ENCODE data around the gene SLC29A2.
"Not testable (repeated sequence)": the region's sequence is repeated elsewhere in the genome, so short reads cannot be mapped to it uniquely, and the experiment has no call there.

SLC29A2 gene

DNA sequence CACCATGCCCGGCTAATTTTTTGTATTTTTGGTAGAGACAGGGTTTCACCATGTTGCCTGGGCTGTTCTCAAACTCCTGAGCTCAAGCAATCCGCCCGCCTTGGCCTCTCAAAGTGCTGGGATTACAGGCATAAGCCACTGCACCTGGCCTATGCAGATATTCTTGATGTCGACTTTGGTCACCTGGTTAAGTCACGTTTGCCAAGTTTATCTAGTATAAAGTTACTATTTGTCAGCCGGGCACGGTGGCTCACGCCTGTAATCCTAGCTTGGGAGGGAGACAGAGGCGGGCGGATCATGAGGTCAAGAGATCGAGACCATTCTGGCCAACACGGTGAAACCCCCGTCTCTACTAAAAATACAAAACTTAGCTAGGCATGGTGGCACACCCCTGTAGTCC is 12.8 kb upstream of the SLC29A2 start:
- not testable (repeated sequence) for DNase-seq

DNA sequence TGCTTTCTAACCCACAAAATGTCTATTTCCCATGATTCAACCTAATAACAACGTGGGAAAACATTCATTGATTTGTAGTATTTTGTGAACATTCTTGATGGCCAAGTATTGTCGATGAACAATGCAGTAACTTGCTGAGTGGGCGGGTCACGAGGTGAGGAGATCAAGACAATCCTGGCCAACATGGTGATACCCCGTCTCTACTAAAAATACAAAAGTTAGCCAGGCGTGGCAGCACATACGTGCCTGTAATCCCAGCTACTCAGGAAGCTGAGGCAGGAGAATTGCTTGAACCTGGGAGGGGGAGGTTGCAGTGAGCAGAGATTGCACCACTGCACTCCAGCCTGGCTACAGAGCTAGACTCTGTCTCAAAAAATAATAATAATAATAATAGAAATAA is 8.7 kb upstream of the SLC29A2 start:
- not testable (repeated sequence) for DNase-seq

DNA sequence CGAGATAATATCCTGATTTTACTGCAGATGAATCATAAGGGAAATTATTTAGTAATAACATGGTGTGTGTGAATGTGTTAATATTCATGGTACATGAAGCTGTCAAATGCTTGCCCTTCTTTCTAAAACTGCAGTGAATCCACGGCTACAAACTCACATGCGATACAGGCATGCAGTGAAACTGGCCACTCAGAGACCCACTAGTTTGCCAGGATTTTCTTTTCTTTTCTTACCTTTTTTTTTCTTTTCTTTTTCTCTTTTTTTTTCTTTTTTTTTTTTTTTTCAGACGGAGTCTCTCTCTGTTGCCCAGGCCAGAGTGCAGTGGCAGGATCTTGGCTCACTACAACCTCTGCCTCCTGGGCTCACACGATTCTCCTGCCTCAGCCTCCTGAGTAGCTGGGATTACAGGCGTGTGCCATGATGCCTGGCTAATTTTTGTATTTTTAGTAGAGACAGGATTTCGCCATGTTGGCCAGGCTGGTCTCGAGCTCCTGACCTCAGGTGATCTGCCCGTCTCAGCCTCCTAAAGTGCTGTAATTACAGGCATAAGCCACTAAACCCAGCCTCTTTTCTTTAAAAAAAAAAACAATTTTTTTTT is 2.2 kb upstream of the SLC29A2 start:
- not testable (repeated sequence) for DNase-seq

DNA sequence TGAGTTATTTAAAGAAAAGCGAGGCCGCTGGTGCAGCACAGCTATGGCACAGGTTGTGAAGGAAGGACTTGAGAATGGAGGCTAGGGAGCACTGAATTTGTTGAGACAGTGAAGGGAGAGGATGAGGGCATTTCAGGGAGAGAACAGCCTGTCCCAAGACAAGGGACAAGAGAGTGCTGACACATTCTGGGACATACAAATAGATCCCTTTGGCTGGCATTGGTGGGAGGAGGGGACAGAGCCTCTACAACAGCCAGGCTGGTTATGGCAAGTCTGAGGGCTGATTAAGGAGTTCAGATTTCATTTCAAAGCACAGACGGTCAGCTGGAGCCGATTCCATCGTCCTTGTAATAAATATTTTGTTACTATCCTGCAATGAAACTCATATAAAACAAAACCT is 1.7 kb upstream of the SLC29A2 start:
- DNase-seq: no peak

DNA sequence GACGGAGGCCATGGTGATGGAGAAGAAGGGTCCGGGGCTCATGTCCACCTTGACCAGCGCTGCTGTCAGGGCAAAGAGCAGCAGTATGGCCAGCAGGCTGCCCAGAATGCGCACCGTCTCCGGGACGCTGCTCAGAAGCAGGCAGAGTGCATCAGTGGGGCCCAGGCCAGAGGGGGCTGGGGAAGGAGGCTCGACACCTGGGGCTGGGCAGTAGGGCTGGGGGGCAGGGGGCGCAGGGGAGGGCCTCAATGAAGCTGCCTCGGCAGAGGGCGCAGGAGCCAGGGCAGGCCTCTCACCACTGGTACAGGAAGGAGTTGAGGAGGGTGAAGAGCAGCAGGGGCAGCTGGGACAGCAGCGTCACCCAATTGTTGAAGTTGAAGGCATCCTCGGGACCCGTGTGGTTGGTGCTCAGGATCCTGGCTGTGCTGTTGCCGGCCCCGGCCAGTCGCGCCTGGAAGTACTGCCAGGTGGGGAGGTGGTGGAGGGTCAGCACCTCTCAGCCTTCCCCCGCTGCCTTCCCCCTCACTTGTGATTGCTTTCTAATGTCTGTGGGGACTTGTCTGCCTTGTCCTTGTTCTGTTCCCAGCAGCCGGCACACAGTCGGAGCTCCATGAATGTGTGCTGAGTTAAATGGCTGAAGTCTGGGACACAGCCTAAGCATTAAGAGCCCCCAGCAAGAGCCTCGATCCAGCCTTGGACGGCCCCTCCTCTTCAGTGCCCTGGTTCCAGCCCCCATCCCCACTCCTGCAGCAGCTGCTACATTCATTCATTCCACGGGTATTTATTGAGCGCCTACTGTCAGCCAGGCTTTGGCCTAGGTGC is 2.3 kb downstream of the SLC29A2 start:
- DNase-seq: no peak

DNA sequence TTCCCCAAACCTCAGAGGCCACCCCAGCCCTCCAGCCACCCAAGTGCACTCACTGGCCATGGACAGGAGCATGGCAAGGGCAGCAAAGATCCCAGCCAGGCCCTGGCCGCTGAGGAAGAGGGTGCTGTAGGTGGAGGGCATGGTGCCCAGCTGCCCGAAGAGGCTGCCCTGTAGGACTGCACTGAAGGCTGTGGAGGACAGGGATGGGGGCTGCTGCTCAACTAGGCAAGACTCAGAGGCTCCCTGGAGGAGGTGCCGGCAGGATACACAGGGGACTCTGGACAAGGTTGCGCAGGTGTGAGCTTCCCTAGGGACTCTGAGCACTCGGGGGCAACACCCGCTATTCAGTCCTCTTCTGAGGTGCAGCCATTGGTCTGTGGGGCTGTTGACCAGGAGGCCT is 3.1 kb downstream of the SLC29A2 start:
- DNase-seq: no peak

DNA sequence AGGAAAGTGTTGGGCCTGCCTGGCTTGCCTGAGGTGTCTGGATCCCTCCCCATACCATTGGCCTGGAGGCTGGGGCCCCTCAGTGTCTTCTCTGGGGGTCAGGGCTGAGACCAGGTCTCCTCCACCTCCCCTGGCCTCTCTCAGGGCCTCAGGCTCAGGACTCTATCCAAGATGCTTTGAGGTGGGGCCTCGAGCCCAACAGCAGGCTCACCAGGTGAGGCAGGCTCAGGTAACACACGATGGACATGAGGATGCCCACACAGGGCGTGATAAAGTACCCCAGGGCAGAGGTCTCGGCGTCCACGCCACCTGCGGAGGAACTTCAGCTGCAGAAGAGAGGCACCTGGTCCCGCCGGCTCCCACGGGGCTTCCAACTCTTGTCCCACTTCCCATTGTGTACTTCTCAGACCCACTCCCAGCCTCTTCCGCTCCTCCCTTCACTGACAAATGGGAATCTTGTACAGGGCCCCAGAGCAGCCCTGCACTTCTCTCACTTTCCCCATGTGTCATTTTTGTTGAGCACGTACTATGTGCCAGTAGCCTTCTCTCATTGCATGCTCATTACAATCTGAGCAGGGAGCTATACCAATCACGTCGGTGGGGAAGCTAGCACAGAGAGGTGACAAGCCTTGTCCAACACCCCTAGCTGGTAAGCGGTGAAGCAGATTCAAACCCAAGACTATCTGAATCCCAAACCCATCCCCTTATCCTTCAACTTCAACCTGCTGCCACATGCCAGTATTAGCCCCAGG is 3.8 kb downstream of the SLC29A2 start:
- no peak for DNase-seq

DNA sequence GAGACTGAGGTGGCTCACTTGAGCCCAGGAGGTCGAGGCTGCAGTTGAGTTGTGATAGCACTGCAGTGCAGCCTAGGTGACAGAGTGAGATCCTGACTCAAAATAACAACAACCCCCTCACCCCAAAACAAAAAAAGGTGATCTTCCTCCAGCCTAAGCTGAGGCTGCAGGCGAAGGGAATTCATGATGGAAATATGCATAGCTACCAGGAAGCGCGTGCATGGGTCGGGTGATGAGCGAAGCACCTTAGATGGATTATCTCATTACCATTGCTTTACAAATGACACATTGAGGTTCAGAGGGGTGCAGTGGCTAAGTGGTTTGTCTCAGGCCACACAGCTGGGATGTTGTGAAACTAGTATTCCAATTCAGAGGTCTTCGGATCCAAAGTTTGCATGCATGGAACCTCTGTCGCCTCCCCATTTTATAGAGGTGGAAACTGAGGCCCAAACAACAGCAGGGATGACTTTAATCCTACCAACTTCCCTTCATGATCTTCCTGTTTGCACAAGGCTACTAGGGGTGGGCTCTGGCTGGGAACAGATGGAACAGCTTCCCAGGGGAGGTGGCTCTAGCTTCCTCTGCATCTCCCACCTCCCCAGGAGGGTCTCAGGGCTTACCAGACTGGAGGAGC is 4.6 kb downstream of the SLC29A2 start:
- no peak for DNase-seq

DNA sequence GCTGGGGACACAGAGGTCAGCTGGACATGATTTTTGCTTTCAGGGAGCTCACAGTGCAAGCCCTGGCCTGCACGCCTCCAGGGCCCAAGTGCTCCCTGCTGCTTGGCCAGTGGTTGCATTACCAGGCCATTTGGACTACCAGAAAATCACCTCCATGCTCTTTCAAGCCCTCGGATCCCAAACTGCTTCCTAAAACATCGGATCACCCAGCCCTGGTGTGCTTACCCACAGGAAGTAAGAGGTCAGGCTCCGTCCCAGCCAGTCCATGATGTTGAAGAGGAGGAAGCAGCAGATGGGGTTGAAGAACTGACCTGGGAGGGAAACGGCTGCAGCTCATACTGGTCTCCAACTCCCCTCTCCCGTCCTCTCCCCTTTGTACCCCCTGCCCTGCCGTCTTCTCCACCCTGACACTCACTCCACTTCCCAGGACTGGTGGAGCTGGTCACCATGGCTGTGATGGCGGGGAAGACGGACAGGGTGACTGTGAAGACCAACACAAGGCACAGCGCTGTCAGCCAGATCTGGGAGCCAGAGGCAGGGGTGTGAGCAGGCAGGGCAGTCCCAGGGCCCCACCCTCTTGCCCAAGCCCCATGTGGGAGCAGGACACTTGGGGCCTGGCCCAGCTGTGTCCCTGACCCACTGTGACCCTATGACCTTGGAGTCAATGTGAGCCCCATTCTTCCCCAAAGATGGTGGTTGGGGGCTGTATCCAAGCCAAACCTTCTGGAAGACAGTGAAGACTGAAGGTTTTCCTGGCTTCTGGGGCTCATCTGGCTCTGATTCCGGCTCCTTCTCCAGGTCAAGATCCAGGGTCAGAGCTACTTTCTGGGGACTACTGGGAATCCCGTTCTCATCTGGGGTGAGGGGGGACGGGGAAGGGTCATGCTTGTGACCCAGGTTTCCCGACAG is 5.6 kb downstream of the SLC29A2 start:
- no peak for DNase-seq

DNA sequence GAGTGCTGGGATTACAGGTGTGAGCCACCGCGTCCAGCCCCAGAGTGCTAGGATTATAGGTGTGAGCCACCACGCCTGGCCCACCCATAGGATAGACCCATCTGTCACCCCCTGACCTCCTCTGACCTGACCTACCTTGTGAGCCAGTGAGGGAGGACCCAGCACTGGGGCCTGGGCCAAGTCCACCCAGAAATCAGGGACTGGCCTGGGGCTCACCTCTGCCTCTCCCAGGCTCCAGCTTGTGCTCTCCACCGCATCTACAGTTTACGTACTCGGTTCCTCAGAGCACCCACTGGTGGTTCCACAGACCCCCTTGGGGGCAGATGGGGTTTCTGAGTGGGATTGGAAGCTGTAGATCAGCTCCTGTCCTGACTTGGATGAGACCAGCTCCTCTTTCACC is 6.4 kb downstream of the SLC29A2 start:
- no peak for DNase-seq

DNA sequence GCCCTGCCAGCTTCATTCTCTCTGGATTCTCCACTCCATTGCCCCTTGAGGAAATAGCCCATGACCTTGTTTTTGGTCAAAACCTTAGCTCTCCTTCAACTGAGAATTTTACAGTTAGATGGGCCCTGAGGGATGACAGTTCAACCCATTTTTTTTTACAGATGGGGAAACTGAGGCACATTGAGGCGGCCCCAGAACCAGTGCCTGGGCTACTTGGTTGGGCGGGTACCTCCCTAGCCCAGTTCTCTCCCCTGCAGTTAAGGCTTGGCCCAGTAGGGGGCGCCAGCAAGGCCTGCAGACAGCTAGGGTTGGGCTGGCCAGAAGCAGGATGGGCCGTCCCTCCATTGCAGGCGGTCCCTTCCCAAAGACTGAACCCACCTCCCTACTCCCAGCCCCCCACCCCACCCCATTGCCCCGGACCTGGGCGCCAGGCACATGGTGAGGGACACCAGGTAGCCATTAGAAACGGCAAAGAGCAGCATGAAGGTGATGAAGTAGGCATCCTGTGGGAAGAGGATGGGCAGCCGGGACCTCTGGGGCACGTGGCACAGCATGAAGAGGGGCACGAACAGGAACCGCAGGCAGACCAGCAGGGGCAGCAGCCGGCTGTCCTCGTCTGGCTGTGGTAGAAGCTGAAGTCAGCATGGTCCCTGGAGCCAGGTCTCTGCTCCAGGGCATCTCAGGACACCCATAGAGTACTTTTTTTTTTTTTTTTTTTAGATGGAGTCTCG is 7.6 kb downstream of the SLC29A2 start:
- DNase-seq: no peak

DNA sequence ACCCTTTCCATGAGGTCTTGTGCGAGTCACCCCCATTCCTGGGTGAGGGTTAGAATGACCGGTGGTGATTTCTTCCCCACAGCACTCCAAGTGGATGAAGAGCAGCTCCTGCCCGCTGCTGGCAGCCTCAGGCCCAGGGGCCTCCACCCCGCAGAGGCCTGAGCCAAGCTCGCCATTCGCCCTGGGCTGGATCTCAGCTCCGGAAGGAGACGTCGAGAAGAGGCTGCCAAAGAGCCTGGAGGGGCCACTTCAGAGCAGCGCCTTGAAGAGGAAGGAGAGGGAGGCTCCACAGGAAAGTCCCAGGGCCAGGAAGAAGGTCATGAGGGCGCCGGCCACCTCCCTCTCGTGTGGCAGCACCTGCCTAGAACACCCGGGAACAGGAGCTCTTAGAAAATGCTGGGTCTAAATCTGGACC is 8.4 kb downstream of the SLC29A2 start:
- no peak for DNase-seq

DNA sequence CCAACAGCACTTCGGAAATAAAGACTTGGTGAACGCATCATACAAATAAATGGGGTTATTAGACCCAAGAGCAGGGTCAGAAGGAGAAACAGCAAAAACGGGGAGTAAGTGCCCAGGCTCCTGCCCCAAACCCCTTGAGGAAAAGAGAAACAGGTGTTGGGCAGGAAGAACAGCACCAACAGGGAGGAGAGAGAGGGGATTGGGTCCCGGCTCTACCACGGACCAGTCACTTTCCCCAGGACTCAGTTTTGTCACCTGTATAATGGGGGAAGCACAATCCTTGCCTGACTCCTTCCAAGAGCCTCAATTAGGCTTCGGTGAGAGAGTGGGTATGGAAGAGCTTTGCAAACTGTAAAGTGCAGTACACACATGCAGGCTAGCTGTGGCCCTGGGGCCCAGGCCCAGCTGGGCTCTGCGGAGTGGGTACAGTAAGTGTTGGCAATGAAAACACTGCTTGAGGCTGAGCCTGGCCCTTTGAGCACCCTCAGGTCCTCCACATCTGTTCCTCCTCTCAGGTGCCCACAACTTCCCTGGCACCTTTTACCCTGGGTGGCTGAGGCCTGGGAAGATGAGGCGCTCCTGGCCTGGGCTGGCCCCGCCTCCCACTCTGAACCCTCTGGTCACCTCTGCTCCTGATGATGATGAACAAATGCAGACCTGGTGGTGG is 8.9 kb downstream of the SLC29A2 start:
- DNase-seq: no peak

DNA sequence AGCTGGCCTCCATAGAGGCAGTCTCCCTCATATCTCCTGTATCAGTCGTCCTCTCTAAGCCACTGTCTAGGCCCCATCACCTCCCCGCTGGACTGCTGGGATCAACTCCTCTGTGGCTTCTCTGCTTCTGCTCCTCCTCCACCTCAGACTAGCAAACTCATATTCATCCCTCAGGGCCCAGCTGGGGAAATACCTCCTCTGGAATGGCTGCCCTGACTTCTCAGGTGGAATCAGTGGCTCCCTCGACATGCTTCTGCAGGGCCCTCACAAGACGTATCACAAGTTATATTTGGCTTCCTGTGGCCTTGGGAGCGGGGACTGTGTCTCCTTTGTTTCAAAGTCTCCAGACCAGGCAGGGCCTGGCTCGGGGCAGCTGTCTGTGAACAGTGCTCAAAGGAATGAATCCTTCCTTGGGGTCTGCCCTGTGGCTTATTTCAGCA is 10.0 kb downstream of the SLC29A2 start:
- DNase-seq: no peak

DNA sequence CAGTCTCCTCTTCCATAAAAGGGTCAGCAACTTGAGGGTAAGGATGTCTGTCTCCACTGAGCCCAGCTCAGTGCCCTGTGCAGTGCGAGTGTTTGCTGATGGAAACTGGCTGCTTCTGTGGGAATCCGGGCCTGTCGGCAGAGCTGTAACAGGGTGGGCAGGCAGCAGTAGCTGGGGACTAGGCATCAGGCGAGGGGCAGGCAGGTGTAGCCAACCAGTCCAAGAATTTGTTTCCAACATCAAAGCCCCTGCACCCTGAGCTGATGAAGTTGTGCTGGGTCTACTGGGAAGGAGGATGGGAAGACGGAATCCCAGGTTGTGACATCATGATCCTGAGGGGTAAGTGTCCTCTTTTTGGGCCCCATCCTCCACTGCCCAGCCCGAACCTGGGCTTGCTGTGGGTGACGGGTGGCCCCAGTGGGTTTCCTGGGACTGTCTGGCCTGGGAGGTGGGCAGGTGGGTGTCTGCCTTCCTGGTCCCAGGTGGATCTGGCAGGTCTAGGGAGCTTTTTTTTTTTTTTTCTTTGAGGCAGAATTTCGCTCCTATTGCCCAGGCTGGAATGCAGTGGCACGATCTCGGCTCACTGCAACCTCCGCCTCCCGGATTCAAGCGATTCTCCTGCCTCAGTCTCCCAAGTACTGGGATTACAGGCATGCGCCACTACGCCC is 11.0 kb downstream of the SLC29A2 start:
- no peak for DNase-seq

DNA sequence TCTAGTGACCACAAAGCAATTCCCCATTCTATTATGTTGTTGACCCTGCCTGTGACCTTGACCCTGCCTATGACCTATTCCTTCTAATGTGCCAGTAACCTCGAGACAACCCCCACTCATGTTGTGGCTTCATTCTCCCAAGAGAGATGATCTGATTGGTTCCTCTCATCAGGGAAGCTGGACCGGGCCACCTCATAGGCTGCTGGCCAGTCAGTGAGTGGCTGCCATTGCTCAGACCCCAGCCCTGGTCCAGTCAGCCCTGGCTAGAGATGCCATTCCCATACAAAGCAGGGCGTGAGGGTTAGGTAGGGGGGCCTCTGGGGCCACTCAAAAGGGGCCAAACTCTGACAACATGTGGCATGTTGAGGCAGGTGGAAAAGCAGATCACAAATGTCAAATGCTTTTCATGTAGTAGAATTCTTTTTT is 11.9 kb downstream of the SLC29A2 start:
- DNase-seq: no peak

DNA sequence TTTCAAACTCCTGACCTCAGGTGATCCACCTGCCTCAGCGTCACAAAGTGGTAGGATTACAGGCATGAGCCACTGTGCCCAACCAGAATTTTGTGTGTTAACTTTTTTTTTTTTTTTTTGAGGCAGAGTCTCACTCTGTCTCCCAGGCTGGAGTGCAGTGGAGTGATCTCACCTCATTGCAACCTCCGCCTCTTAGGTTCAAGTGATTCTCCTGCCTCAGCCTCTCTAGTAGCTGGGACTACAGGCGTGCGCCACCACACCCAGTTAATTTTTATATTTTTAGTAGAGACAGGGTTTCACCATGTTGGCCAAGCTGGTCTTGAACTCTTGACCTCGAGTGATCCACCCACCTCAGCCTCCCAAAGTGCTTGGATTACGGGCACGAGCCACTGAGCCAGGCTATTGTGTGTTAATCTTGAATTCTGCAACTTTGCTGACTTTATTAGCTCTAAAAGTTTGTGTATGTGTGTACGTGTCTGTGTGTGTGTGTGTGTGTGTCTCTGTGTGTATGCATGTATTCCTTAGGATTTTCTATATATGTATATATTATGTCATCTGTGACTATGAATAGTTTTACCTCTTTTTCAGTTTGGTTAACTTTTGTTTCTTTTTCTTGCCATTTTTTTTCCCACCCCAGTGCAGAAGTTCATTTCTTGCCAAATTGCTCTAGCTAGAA is 20.9 kb downstream of the SLC29A2 start:
- DNase-seq: not testable (repeated sequence)

DNA sequence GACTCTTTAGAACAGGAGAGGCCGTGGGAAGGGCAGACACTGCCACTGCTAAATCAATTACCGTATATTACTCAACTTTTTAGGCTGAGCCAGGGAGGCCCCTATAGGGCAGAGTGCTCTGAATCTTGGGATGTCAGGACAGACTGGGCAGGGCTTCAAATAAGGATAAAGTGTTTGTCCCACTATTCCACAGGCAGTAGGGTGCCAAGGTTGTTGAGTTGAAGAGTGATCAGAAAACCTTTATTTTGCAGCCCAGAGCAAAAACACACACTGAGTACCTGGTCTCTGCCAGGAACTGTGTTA is 22.5 kb downstream of the SLC29A2 start:
- DNase-seq: no peak

DNA sequence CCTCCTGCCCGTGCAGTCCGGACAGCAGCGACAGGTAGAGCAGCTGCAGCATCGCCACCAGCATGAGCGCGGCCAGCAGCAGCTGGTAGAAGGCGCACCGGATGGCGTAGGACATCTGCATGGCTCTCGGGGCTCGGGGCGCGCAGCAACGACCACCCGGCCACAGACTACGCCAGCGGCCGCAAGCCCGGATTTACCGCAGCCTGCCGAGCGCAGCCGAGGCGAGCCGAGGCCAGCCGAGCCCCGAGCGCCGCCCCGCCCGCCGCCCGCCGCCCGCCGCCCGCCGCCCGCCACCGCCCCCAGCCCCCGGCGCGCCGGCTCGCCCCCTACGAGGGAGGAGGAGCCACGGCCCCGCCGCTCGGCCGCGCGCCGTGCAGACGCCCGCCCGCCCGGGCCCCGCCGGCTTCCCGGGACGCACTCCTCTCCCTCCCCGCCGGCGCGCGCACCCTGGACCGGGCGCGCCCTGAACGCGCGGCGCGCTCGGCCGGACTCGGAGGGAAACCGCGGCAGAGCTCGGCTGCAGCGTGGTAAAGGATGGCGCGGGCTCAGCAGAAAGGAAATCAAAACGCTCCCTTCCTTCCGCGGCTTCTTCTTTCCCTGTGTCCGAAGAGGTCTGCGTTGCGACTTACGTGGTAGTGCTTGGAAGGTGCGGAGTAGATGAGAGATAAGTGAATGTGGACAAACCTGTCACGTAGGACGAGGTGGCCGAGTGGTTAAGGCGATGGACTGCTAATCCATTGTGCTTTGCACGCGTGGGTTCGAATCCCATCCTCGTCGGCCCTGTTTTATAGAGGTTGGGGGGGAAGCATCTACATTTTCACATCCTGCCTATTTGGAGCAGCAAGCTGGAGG is 23.9 kb downstream of the SLC29A2 start, which contains the start of gene B4GAT1:
B4GAT1 (minus strand) TSS at position 205 of the 852 bp plus-strand sequence; CDS start at position 121, 84 bp downstream.
- DNase-seq: peak; percentile 71
